WTC11 (cell line): ENCODE results near the gene LYPD6B. TPM values are rescaled to one million over a fixed set of nuclear protein-coding genes. Genes with fewer than 3 reads are reported as not detected.

Experiments
- ATAC-seq: fragments of 200-7000 bp; cut with Tn5 transposase; 2 replicates; pipeline ENCODE4 v1.10.0; 2021; ENCODE audit warnings: mild to moderate bottlenecking, moderate library complexity
- CTCF ChIA-PET: fragments of 300-600 bp; sonication (Branson Sonifier 250); formaldehyde crosslinking; loops from one replicate; lab custom pipeline; 2021; ENCODE audit warnings: antibody characterized with exemption; lab: Charles Lee
- POLR2A ChIA-PET: fragments of 350-600 bp; sonication (Branson Sonifier 250); formaldehyde crosslinking; loops from one replicate; lab custom pipeline; 2021; ENCODE audit warnings: antibody characterized with exemption; lab: Charles Lee
- DNase-seq: peaks from one replicate; pipeline ENCODE4 v3.0.0; 2021; ENCODE audit warnings: low spot score
- H3K27ac Mint-ChIP-seq: 2 replicates; pipeline ENCODE4 v1.8.0; 2021; ENCODE audit warnings: mixed read lengths
- H3K27me3 Mint-ChIP-seq: 2 replicates; pipeline ENCODE4 v1.8.0; 2021; ENCODE audit warnings: low read depth, mild to moderate bottlenecking, moderate library complexity, mixed read lengths
- H3K36me3 Mint-ChIP-seq: 2 replicates; pipeline ENCODE4 v1.8.0; 2021; ENCODE audit warnings: mixed read lengths
- H3K4me1 Mint-ChIP-seq: 2 replicates; pipeline ENCODE4 v1.8.0; 2022; ENCODE audit warnings: mixed read lengths
- H3K4me3 Mint-ChIP-seq: 2 replicates; pipeline ENCODE4 v1.8.0; 2021; ENCODE audit warnings: mild to moderate bottlenecking, moderate library complexity, mixed read lengths
- H3K9me3 Mint-ChIP-seq: 2 replicates; pipeline ENCODE4 v1.8.0; 2021; ENCODE audit warnings: mixed read lengths
- CBFB ChIP-seq: sonication (generic); formaldehyde crosslinking; IDR thresholded peaks from 2 replicates; pipeline ENCODE4 v1.8.1; 2022; ENCODE audit warnings: mild to moderate bottlenecking, low read depth, missing genetic modification reagents
- GTF2I ChIP-seq: fragments of 250-450 bp; sonication (Bioruptor Pico); conservative IDR thresholded peaks from 2 replicates; pipeline ENCODE4 v1.4.0; 2021; ENCODE audit warnings: mild to moderate bottlenecking
- MYBL2 ChIP-seq: sonication (generic); formaldehyde crosslinking; IDR thresholded peaks from 2 replicates; pipeline ENCODE4 v1.8.1; 2023; ENCODE audit warnings: mild to moderate bottlenecking, moderate library complexity, missing genetic modification reagents
- RORB ChIP-seq: fragments of 250-450 bp; sonication (Bioruptor Pico); IDR thresholded peaks from 2 replicates; pipeline ENCODE4 v1.9.0; 2021; ENCODE audit warnings: mild to moderate bottlenecking
- SP1 ChIP-seq: sonication (generic); formaldehyde crosslinking; conservative IDR thresholded peaks from 2 replicates; pipeline ENCODE4 v1.8.1; 2022; ENCODE audit warnings: missing genetic modification reagents
- ZNF121 ChIP-seq: sonication (generic); formaldehyde crosslinking; IDR thresholded peaks from 2 replicates; pipeline ENCODE4 v1.8.0; 2023; ENCODE audit warnings: missing genetic modification reagents
- ZNF423 ChIP-seq: fragments of 250-450 bp; sonication (Bioruptor Pico); IDR thresholded peaks from 2 replicates; pipeline ENCODE4 v2.1.2; 2022; ENCODE audit warnings: mild to moderate bottlenecking, moderate library complexity
- total RNA-seq: library from RNA; stranded (reverse); gene quantifications from 3 replicates; pipeline ENCODE4 v1.2.3, GENCODE V29; 2021
- TF ChIP-seq, protein P1 (sequence below): fragments of 250-450 bp; sonication (Bioruptor Pico); conservative IDR thresholded peaks from 2 replicates; pipeline ENCODE4 v1.9.0; 2021; ENCODE audit warnings: mild to moderate bottlenecking
- TF ChIP-seq, protein P2 (sequence below): sonication (generic); formaldehyde crosslinking; conservative IDR thresholded peaks from 2 replicates; pipeline ENCODE4 v1.8.1; 2022; ENCODE audit warnings: mild to moderate bottlenecking, missing genetic modification reagents
- TF ChIP-seq, protein P3 (sequence below): fragments of 250-450 bp; sonication (Bioruptor Pico); IDR thresholded peaks from 2 replicates; pipeline ENCODE4 v1.9.0; 2021; ENCODE audit warnings: mild to moderate bottlenecking
- TF ChIP-seq, protein P4 (sequence below): sonication (generic); formaldehyde crosslinking; IDR thresholded peaks from 2 replicates; pipeline ENCODE4 v1.8.0; 2023; ENCODE audit warnings: missing genetic modification reagents
- TF ChIP-seq, protein P5 (sequence below): sonication (generic); formaldehyde crosslinking; IDR thresholded peaks from 2 replicates; pipeline ENCODE4 v1.8.0; 2022; ENCODE audit warnings: mild to moderate bottlenecking, missing genetic modification reagents
- TF ChIP-seq, protein P6 (sequence below): fragments of 250-450 bp; sonication (Bioruptor Pico); IDR thresholded peaks from 2 replicates; pipeline ENCODE4 v1.9.0; 2021; ENCODE audit warnings: mild to moderate bottlenecking, borderline replicate concordance
- TF ChIP-seq, protein P7 (sequence below): sonication (generic); formaldehyde crosslinking; IDR thresholded peaks from 2 replicates; pipeline ENCODE4 v1.8.0; 2022; ENCODE audit warnings: mild to moderate bottlenecking, missing genetic modification reagents
- TF ChIP-seq, protein P8 (sequence below): fragments of 250-450 bp; sonication (Bioruptor Pico); IDR thresholded peaks from 2 replicates; pipeline ENCODE4 v2.1.2; 2022; ENCODE audit warnings: mild to moderate bottlenecking, moderate library complexity

The LYPD6B gene
- total RNA-seq, 1 experiment from 2014 or later, result 1.6 TPM

DNA sequence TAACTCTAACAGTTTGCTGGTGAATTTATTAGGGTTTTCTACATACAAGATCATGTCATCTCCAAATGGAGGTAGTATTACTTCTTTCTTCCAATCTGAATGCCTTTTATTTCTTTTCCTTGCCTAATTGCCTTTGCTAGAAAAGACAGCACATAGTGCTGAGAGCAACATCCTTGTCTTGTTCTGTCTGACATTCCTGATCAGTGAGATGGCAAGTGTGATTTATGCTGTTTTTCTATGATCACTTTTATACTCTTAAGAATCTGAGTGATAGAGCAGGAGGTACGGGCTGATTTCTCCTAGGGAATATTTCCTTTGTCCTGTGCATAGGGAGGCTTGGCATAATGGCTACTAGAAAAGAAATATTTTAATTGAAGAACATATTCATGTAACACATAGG is 17.3 kb downstream of the LYPD6B start (continued):
- TF ChIP-seq, protein P1, sequence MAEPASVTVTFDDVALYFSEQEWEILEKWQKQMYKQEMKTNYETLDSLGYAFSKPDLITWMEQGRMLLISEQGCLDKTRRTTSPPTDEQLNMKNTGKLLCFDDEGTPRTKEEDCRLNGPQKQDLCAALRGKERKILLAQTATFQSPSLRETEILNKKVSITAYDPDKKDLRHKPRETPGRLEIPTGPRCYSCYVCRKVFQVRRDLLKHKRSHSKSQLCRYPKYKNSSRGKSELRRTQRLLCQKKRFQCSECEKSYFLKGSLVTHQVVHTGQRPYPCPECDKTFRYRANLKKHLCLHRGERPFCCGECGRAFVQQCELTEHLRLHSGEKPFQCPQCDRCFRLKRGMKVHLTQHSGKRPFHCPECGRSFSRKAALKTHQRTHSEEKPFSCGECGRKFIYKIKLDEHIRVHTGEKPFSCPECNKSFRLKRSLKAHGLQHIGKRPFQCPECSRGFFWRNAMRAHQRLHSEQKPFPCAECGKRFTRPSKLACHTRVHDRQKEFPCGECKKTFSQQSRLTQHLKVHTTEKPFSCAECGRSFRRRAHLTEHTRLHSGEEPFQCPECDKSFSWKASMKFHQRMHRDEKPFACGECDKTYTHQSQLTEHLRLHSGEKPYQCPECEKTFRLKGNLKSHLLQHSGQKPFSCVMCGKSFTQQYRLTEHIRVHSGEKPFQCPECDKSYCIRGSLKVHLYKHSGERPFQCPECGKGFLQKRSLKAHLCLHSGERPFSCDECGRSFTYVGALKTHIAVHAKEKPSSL (CRISPR knock-in tag), result no peak
- TF ChIP-seq, protein P2, sequence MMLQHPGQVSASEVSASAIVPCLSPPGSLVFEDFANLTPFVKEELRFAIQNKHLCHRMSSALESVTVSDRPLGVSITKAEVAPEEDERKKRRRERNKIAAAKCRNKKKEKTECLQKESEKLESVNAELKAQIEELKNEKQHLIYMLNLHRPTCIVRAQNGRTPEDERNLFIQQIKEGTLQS, result no peak
- TF ChIP-seq, protein P3, sequence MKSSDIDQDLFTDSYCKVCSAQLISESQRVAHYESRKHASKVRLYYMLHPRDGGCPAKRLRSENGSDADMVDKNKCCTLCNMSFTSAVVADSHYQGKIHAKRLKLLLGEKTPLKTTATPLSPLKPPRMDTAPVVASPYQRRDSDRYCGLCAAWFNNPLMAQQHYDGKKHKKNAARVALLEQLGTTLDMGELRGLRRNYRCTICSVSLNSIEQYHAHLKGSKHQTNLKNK (CRISPR knock-in tag), result no peak
- TF ChIP-seq RORB (CRISPR knock-in tag) (no peak), CBFB (CRISPR knock-in tag) (no peak), ZNF121 (CRISPR knock-in tag) (no peak), ZNF423 (CRISPR knock-in tag) (no peak)
- TF ChIP-seq, protein P4, sequence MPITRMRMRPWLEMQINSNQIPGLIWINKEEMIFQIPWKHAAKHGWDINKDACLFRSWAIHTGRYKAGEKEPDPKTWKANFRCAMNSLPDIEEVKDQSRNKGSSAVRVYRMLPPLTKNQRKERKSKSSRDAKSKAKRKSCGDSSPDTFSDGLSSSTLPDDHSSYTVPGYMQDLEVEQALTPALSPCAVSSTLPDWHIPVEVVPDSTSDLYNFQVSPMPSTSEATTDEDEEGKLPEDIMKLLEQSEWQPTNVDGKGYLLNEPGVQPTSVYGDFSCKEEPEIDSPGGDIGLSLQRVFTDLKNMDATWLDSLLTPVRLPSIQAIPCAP (CRISPR knock-in tag), result no peak
- TF ChIP-seq, protein P5, sequence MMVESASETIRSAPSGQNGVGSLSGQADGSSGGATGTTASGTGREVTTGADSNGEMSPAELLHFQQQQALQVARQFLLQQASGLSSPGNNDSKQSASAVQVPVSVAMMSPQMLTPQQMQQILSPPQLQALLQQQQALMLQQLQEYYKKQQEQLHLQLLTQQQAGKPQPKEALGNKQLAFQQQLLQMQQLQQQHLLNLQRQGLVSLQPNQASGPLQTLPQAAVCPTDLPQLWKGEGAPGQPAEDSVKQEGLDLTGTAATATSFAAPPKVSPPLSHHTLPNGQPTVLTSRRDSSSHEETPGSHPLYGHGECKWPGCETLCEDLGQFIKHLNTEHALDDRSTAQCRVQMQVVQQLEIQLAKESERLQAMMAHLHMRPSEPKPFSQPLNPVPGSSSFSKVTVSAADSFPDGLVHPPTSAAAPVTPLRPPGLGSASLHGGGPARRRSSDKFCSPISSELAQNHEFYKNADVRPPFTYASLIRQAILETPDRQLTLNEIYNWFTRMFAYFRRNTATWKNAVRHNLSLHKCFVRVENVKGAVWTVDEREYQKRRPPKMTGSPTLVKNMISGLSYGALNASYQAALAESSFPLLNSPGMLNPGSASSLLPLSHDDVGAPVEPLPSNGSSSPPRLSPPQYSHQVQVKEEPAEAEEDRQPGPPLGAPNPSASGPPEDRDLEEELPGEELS (CRISPR knock-in tag), result no peak
- TF ChIP-seq, protein P6, sequence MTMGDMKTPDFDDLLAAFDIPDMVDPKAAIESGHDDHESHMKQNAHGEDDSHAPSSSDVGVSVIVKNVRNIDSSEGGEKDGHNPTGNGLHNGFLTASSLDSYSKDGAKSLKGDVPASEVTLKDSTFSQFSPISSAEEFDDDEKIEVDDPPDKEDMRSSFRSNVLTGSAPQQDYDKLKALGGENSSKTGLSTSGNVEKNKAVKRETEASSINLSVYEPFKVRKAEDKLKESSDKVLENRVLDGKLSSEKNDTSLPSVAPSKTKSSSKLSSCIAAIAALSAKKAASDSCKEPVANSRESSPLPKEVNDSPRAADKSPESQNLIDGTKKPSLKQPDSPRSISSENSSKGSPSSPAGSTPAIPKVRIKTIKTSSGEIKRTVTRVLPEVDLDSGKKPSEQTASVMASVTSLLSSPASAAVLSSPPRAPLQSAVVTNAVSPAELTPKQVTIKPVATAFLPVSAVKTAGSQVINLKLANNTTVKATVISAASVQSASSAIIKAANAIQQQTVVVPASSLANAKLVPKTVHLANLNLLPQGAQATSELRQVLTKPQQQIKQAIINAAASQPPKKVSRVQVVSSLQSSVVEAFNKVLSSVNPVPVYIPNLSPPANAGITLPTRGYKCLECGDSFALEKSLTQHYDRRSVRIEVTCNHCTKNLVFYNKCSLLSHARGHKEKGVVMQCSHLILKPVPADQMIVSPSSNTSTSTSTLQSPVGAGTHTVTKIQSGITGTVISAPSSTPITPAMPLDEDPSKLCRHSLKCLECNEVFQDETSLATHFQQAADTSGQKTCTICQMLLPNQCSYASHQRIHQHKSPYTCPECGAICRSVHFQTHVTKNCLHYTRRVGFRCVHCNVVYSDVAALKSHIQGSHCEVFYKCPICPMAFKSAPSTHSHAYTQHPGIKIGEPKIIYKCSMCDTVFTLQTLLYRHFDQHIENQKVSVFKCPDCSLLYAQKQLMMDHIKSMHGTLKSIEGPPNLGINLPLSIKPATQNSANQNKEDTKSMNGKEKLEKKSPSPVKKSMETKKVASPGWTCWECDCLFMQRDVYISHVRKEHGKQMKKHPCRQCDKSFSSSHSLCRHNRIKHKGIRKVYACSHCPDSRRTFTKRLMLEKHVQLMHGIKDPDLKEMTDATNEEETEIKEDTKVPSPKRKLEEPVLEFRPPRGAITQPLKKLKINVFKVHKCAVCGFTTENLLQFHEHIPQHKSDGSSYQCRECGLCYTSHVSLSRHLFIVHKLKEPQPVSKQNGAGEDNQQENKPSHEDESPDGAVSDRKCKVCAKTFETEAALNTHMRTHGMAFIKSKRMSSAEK (CRISPR knock-in tag), result no peak

DNA sequence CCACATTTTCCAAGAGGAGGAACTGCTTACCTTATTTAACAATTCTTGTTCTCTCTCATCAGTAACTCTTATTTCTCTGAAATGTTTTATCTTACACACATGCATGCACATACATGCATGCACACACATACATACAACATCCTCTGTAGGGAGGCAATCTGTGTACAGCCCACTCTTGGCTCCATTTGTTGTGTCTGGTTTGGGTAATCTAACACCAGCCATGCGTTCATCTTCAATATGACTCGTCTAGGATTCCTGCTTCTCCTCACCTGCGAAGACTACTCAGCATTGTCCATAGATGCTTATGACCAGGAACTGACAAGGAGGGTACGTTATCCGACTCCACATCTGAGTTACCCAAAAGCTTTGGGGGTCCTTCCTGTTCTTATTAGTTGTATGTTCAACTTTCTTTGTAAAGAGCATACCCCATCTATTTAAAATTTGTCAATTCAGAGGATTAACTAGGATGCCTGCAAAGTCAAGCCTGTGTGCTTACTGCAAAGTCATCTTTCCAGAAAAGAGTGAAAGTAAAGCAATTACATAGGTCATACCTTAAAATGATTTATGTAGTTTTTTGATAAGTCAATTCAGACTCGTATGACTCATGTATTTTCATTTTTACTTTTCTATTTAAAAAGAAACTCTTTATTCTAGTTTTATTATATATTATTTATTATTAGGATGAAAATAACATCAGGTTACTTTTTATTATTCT is 18.2 kb downstream of the LYPD6B start:
- ChIA-PET POLR2A (no interaction called here), CTCF (no interaction called here)
- Mint-ChIP-seq H3K4me3 (no peak overlapping the region), H3K9me3 (no peaks in the 10 kb centered on the region), H3K4me1 (peaks cover 4% of the 10 kb centered on the region; the same call in 1 of the 2 replicates), H3K36me3 (no peaks in the 10 kb centered on the region), H3K27ac (no peak overlapping the region), H3K27me3 (no peaks in the 10 kb centered on the region)
- no peak for DNase-seq
- no peak for ATAC-seq
- TF ChIP-seq SP1, result no peak
- TF ChIP-seq GTF2I (CRISPR knock-in tag), result no peak
- no peak for TF ChIP-seq MYBL2 (CRISPR knock-in tag)
- TF ChIP-seq, protein P6 (CRISPR knock-in tag), result no peak
- TF ChIP-seq, protein P7, sequence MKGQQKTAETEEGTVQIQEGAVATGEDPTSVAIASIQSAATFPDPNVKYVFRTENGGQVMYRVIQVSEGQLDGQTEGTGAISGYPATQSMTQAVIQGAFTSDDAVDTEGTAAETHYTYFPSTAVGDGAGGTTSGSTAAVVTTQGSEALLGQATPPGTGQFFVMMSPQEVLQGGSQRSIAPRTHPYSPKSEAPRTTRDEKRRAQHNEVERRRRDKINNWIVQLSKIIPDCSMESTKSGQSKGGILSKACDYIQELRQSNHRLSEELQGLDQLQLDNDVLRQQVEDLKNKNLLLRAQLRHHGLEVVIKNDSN, result no peak
- TF ChIP-seq, protein P8, sequence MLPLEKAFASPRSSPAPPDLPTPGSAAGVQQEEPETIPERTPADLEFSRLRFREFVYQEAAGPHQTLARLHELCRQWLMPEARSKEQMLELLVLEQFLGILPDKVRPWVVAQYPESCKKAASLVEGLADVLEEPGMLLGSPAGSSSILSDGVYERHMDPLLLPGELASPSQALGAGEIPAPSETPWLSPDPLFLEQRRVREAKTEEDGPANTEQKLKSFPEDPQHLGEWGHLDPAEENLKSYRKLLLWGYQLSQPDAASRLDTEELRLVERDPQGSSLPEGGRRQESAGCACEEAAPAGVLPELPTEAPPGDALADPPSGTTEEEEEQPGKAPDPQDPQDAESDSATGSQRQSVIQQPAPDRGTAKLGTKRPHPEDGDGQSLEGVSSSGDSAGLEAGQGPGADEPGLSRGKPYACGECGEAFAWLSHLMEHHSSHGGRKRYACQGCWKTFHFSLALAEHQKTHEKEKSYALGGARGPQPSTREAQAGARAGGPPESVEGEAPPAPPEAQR, result no peak
